ENCODE results near the gene ZNHIT3. TPM values are rescaled to one million over a fixed set of nuclear protein-coding genes. Genes with fewer than 3 reads are reported as not detected.

ZNHIT3 gene
- total RNA-seq, 4 donors from 2014 or later = 29.6 to 56.7 (median 35.2) TPM

DNA sequence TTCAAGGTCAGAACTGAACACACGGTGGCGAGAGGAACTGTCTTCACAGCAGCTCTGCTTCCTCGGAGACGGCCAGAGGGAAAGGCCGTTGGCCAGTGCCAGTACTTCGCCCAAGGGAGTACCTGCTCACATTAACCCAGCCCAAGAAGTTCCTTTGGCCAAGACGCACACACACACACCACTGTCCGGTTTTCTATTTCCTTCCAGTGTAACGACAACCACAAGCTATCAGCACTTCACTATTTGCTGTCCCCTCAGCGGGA is 57.5 kb downstream of the ZNHIT3 start:
- no peak for DNase-seq (ENCODE audit: low spot score in 2 of 2)
- peak overlapping the region; percentile 96 for H3K4me3 ChIP-seq (ENCODE audit: low read depth, poor library complexity, severe bottlenecking)
- 1% methylated on average over 10 of the region's 10 CpGs for WGBS, 2 donors

DNA sequence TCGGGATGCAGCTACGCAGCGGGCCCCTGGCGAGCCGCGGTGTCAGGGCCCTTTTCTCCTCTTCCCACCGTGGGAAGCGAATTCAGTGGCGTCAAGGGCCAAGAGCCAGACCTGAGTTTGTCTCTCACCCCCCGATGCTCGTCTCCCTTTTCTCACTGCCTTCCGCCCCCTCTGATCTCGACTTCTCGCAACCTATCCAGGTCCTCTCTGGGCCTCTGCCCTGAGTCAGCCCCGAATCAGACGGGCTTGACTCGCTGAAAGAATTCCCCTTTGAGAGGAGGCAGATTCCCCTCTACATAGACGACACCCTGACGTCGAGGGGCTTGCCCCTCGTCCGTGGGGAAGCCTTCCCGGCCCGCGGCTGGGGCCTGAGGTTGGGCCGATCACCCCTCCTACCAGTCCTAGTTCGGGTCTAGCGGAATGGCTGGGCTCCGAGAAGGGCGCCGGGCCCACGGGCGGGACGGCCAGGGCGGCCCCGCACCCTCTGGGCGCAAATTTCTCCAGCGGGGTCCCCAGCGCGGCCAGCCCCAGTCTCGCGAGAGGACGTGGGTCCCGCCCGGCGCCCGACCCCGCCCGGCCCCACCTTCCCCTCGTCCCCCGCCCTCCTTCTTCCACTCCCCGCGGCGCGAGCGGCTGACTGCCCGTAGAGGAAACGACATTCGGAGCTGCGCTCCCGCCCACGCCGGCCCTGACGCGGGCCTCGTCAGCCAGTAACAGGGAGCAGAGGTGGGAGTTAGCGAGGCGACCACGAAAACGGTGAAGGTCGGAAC is 58.0 kb downstream of the ZNHIT3 start, which contains the start of gene GGNBP2:
TSS of gene GGNBP2 (plus strand) at position 613 of the 770 bp plus-strand sequence. CDS start 806 bp downstream, outside the sequence.
- peak in 1 of 2 donors; percentile 70 for TF ChIP-seq POLR2A (IDR thresholded peaks at IDR 0.05)
- TF ChIP-seq, protein P1, sequence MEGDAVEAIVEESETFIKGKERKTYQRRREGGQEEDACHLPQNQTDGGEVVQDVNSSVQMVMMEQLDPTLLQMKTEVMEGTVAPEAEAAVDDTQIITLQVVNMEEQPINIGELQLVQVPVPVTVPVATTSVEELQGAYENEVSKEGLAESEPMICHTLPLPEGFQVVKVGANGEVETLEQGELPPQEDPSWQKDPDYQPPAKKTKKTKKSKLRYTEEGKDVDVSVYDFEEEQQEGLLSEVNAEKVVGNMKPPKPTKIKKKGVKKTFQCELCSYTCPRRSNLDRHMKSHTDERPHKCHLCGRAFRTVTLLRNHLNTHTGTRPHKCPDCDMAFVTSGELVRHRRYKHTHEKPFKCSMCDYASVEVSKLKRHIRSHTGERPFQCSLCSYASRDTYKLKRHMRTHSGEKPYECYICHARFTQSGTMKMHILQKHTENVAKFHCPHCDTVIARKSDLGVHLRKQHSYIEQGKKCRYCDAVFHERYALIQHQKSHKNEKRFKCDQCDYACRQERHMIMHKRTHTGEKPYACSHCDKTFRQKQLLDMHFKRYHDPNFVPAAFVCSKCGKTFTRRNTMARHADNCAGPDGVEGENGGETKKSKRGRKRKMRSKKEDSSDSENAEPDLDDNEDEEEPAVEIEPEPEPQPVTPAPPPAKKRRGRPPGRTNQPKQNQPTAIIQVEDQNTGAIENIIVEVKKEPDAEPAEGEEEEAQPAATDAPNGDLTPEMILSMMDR (IDR thresholded peaks at IDR 0.05) = no peak
- 0 to 1% methylated on average over 30 to 39 of the region's 71 CpGs for whole genome bisulfite sequencing, 2 donors
- DNase-seq (ENCODE audit: low spot score in 2 of 2) = peak; percentile 84 to 98
- H3K4me3 ChIP-seq (ENCODE audit: low read depth, poor library complexity, severe bottlenecking) = peak within 1 kb of the TSS; percentile 96
- intact Hi-C loops (cut with DNase I; ENCODE audit: low total_unique reads) = no loop called here

More for the DNA sequence above, 57.5 kb downstream of the ZNHIT3 start:
- TF ChIP-seq, protein P1 (IDR thresholded peaks at IDR 0.05) = no peak
- TF ChIP-seq POLR2A (IDR thresholded peaks at IDR 0.05) = no peak
- intact Hi-C loops (cut with DNase I; ENCODE audit: low total_unique reads) = no loop called here

DNA sequence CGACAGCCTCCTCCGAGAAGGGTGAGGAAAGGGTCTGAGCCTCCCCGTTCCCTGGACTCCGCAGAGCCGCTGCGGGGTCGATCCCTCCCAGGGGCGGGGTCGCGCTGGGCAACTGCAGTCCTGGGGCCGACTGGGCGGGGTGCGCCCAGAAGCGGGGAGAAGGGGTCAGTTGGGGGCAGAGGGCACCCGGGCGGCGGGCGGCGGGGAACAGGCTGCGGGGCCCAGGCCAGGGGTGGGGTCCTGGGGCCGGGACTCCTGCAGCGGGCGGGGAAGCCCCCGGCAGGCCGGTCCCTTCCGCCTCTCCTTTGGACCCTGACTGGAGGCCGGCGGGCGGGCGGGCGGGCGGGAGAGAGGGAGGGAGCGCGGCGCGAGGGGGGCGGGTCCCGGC is 58.6 kb downstream of the ZNHIT3 start:
- DNase-seq (ENCODE audit: low spot score in 2 of 2) = no peak
- intact Hi-C loops (cut with DNase I; ENCODE audit: low total_unique reads) = no loop called here
- peak overlapping the region; percentile 96 for H3K4me3 ChIP-seq (ENCODE audit: low read depth, poor library complexity, severe bottlenecking)
- TF ChIP-seq, protein P1 (IDR thresholded peaks at IDR 0.05) = no peak
- no peak for TF ChIP-seq POLR2A (IDR thresholded peaks at IDR 0.05)
- 1% methylated on average over 17 of the region's 38 CpGs; no CpG with 5 or more reads in 1 of the 2 donors for WGBS, 2 donors

Other genes with a start within 250 kb of the ZNHIT3 start
- 1 to 10 TPM in 1 of 4 donors, under 1 TPM in 1, not detected in 2; 0.34 to 1.5 TPM for gene TBC1D3I, start 222.1 kb upstream of the ZNHIT3 start, total RNA-seq
- 1 to 10 TPM in 1 of 4 donors, not detected in 3; 3.6 TPM for gene TBC1D3G, start 162.8 kb upstream of the ZNHIT3 start, total RNA-seq
- gene TBC1D3H, start 98.2 kb upstream of the ZNHIT3 start, total RNA-seq = not detected
- gene MYO19, start 48.2 kb downstream of the ZNHIT3 start, total RNA-seq = 100 to 1,000 TPM in 1 of 4 donors, 10 to 100 TPM in 3; 70.5 to 167 (median 88.1) TPM
- gene PIGW, start 48.3 kb downstream of the ZNHIT3 start, total RNA-seq = 1 to 10 TPM; 4.3 to 9.0 (median 6.9) TPM
- gene GGNBP2, start 58.2 kb downstream of the ZNHIT3 start, total RNA-seq = 10 to 100 TPM; 38.2 to 79.6 (median 55.0) TPM
- 10 to 100 TPM; 11.3 to 21.1 (median 14.9) TPM for gene DHRS11, start 105.2 kb downstream of the ZNHIT3 start, total RNA-seq
- 1 to 10 TPM; 5.1 to 8.9 (median 5.9) TPM for gene MRM1, start 114.9 kb downstream of the ZNHIT3 start, total RNA-seq

All from lower leg skin (tissue), 4 donors.